IMR-90 (cell line): Measurements from ENCODE around the gene KRTAP10-7. TPM values are rescaled to one million over a fixed set of nuclear protein-coding genes. Genes with fewer than 3 reads are reported as not detected.

ENCODE experiments used
- ATAC-seq: fragments of 200-7000 bp; cut with Tn5 transposase; 2 replicates; pipeline ENCODE4 v1.9.1; 2020; ENCODE audit warnings: low read depth, mild to moderate bottlenecking, moderate library complexity
- BruUV-seq: library from RNA; stranded (reverse); fragments of 400-500 nt; replicated peaks from 2 replicates; lab custom pipeline; 2021; lab: Mats Ljungman, UMichigan
- CTCF ChIA-PET: fragments of 300-600 bp; formaldehyde crosslinking; extraction: SDS; loops from one replicate; lab custom pipeline; 2021; ENCODE audit warnings: antibody characterized with exemption; lab: Yijun Ruan, JAX
- POLR2A ChIA-PET: fragments of 300-600 bp; sonication (Branson Sonifier 250); formaldehyde crosslinking; loops from one replicate; lab custom pipeline; 2022; ENCODE audit warnings: antibody characterized with exemption; ENCODE audit not compliant: unreplicated experiment; lab: Charles Lee
- DNase-seq: peaks from one replicate; pipeline ENCODE4 v3.0.0; 2013
- H2AFZ ChIP-seq: replicated peaks from 2 replicates; pipeline ENCODE3; 2013; ENCODE audit warnings: low read length, mild to moderate bottlenecking; ENCODE audit not compliant: poor library complexity
- H2AK5ac ChIP-seq: 2 replicates; pipeline ENCODE4 v1.6.1; 2013; ENCODE audit warnings: low read depth, low read length, inconsistent platforms
- H2AK9ac ChIP-seq: replicated peaks from 2 replicates; pipeline ENCODE3; 2013; ENCODE audit warnings: mild to moderate bottlenecking, low read depth, low read length, moderate library complexity; ENCODE audit not compliant: poor library complexity
- H2BK120ac ChIP-seq: 2 replicates; pipeline ENCODE4 v1.6.1; 2013; ENCODE audit warnings: low read depth, low read length, inconsistent platforms
- H2BK15ac ChIP-seq: 3 replicates; pipeline ENCODE4 v1.6.1; 2013; ENCODE audit warnings: low read depth, low read length, inconsistent platforms
- H2BK20ac ChIP-seq: 2 replicates; pipeline ENCODE4 v1.6.1; 2013; ENCODE audit warnings: low read depth, mild to moderate bottlenecking, inconsistent platforms, low read length, moderate library complexity
- H2BK5ac ChIP-seq: 2 replicates; pipeline ENCODE4 v1.6.1; 2013; ENCODE audit warnings: mild to moderate bottlenecking, low read depth, low read length, inconsistent platforms; ENCODE audit not compliant: poor library complexity, severe bottlenecking
- H3K14ac ChIP-seq: replicated peaks from 2 replicates; pipeline ENCODE4 v1.6.1; 2013; ENCODE audit warnings: low read depth, low read length, inconsistent platforms
- H3K18ac ChIP-seq: 2 replicates; pipeline ENCODE4 v1.6.1; 2013; ENCODE audit warnings: low read depth, low read length, control low read depth
- H3K23ac ChIP-seq: 2 replicates; pipeline ENCODE4 v1.6.1; 2013; ENCODE audit warnings: low read depth, low read length, inconsistent platforms
- H3K27ac ChIP-seq: 2 replicates; pipeline ENCODE4 v1.5.1; 2013; ENCODE audit warnings: mild to moderate bottlenecking, control low read depth, low read length; ENCODE audit not compliant: insufficient read depth
- H3K27me3 ChIP-seq: 2 replicates; pipeline ENCODE4 v1.6.1; 2013; ENCODE audit warnings: low read length; ENCODE audit not compliant: control insufficient read depth, insufficient read depth
- H3K36me3 ChIP-seq: 2 replicates; pipeline ENCODE4 v1.6.1; 2013; ENCODE audit warnings: low read length, mixed read lengths; ENCODE audit not compliant: control insufficient read depth, insufficient read depth
- H3K4ac ChIP-seq: 2 replicates; pipeline ENCODE4 v1.6.1; 2013; ENCODE audit warnings: low read depth, low read length, inconsistent platforms
- H3K4me1 ChIP-seq: 2 replicates; pipeline ENCODE4 v1.6.1; 2013; ENCODE audit warnings: low read length, mixed read lengths; ENCODE audit not compliant: control insufficient read depth, insufficient read depth
- H3K4me2 ChIP-seq: 2 replicates; pipeline ENCODE4 v1.6.1; 2013; ENCODE audit warnings: low read depth, mild to moderate bottlenecking, control low read depth, low read length, moderate library complexity
- H3K4me3 ChIP-seq: 2 replicates; pipeline ENCODE4 v1.5.1; 2013; ENCODE audit warnings: low read depth, mild to moderate bottlenecking, control low read depth, low read length, moderate library complexity; ENCODE audit not compliant: insufficient read depth
- H3K56ac ChIP-seq: 2 replicates; pipeline ENCODE4 v1.6.1; 2013; ENCODE audit warnings: low read length, inconsistent platforms; ENCODE audit not compliant: insufficient read depth; ENCODE audit errors: extremely low read depth
- H3K79me1 ChIP-seq, 2 experiments: 2 replicates each; pipeline ENCODE4 v1.6.1; 2013; ENCODE audit warnings: low read length in 2 of 2, inconsistent platforms in 1 of 2, low read depth in 1 of 2
- H3K9ac ChIP-seq: 2 replicates; pipeline ENCODE4 v1.6.1; 2013; ENCODE audit warnings: low read depth, low read length, control low read depth
- H3K9me1 ChIP-seq: 2 replicates; pipeline ENCODE4 v1.6.1; 2013; ENCODE audit warnings: low read length, inconsistent platforms; ENCODE audit not compliant: insufficient read depth
- H3K9me3 ChIP-seq: 2 replicates; pipeline ENCODE4 v1.6.1; 2013; ENCODE audit warnings: low read length; ENCODE audit not compliant: control insufficient read depth, insufficient read depth
- H4K20me1 ChIP-seq: 2 replicates; pipeline ENCODE4 v1.6.1; 2013; ENCODE audit warnings: low read length, inconsistent platforms; ENCODE audit not compliant: insufficient read depth
- H4K5ac ChIP-seq: 2 replicates; pipeline ENCODE4 v1.6.1; 2013; ENCODE audit warnings: mild to moderate bottlenecking, low read depth, low read length, control low read depth
- H4K8ac ChIP-seq, 2 experiments: 2 replicates each; pipeline ENCODE4 v1.6.1; 2013; ENCODE audit warnings: low read depth in 2 of 2, low read length in 2 of 2, control low read depth in 1 of 2, inconsistent platforms in 1 of 2
- H4K91ac ChIP-seq: 2 replicates; pipeline ENCODE4 v1.6.1; 2013; ENCODE audit warnings: low read depth, low read length, inconsistent platforms; ENCODE audit not compliant: insufficient read depth
- BHLHE40 ChIP-seq: fragments of 150-350 bp; IDR thresholded peaks from 2 replicates; pipeline ENCODE4 v1.6.1; 2016; ENCODE audit warnings: mild to moderate bottlenecking, low read depth, low read length
- CEBPB ChIP-seq: IDR thresholded peaks from 2 replicates; pipeline ENCODE4 v1.6.1; 2012; ENCODE audit warnings: low read depth, low read length, improper control_type of control experiment
- CHD1 ChIP-seq: IDR thresholded peaks from 2 replicates; pipeline ENCODE4 v1.6.1; 2012; ENCODE audit warnings: low read depth, low read length, improper control_type of control experiment
- CTCF ChIP-seq: conservative IDR thresholded peaks from 2 replicates; pipeline ENCODE4 v1.5.1; 2012; ENCODE audit warnings: mild to moderate bottlenecking, low read depth, low read length, improper control_type of control experiment
- ELK1 ChIP-seq: fragments of 150-350 bp; IDR thresholded peaks from 2 replicates; pipeline ENCODE4 v1.6.1; 2016; ENCODE audit warnings: low read depth, mild to moderate bottlenecking, low read length, moderate library complexity, borderline replicate concordance
- FOS ChIP-seq: fragments of 150-350 bp; IDR thresholded peaks from 2 replicates; pipeline ENCODE4 v1.6.1; 2016; ENCODE audit warnings: low read depth, low read length
- MAFK ChIP-seq: IDR thresholded peaks from 2 replicates; pipeline ENCODE4 v1.6.1; 2012; ENCODE audit warnings: low read depth, low read length, improper control_type of control experiment
- MAZ ChIP-seq: IDR thresholded peaks from 2 replicates; pipeline ENCODE4 v1.6.1; 2012; ENCODE audit warnings: low read depth, mild to moderate bottlenecking, low read length, improper control_type of control experiment, moderate library complexity, borderline replicate concordance
- MXI1 ChIP-seq: IDR thresholded peaks from 2 replicates; pipeline ENCODE4 v1.6.1; 2012; ENCODE audit warnings: low read depth, mild to moderate bottlenecking, low read length, moderate library complexity, borderline replicate concordance
- NFE2L2 ChIP-seq: fragments of 150-350 bp; IDR thresholded peaks from 2 replicates; pipeline ENCODE4 v1.6.1; 2016; ENCODE audit warnings: low read depth, mild to moderate bottlenecking, low read length
- POLR2A ChIP-seq: IDR thresholded peaks from 2 replicates; pipeline ENCODE4 v1.6.1; 2012; ENCODE audit warnings: mild to moderate bottlenecking, low read depth, low read length
- RAD21 ChIP-seq: IDR thresholded peaks from 2 replicates; pipeline ENCODE4 v1.6.1; 2012; ENCODE audit warnings: low read length, improper control_type of control experiment
- RCOR1 ChIP-seq: IDR thresholded peaks from 2 replicates; pipeline ENCODE4 v1.6.1; 2012; ENCODE audit warnings: mild to moderate bottlenecking, low read length, improper control_type of control experiment; ENCODE audit not compliant: insufficient replicate concordance
- RFX5 ChIP-seq: IDR thresholded peaks from 2 replicates; pipeline ENCODE4 v1.8.0; 2012; ENCODE audit warnings: low read depth, mild to moderate bottlenecking, low read length, moderate library complexity
- SMC3 ChIP-seq: fragments of 150-350 bp; IDR thresholded peaks from 2 replicates; pipeline ENCODE4 v1.6.1; 2016; ENCODE audit warnings: low read depth, mild to moderate bottlenecking, antibody characterized with exemption, low read length, moderate library complexity
- USF2 ChIP-seq: fragments of 150-350 bp; IDR thresholded peaks from 2 replicates; pipeline ENCODE4 v1.6.1; 2017; ENCODE audit warnings: mild to moderate bottlenecking, antibody characterized with exemption, low read length, low read depth
- WGBS, 2 experiments: methylation state at CpG; one replicate each; pipeline versions ENCODE4 v1.1.5 to v1.1.7; 2013; ENCODE audit warnings: missing lambda C conversion rate in 2 of 2; ENCODE audit not compliant: insufficient read length in 1 of 2; ENCODE audit errors: extremely low coverage in 2 of 2; 5-methylcytosine and 5-hydroxymethylcytosine counted together
- dilution Hi-C: fragments of 300-500 bp; cut with HindIII; formaldehyde crosslinking; loops from one replicate; pipeline ENCODE4 v1.14.3; 2018; ENCODE audit warnings: low sequenced_read_pairs; ENCODE audit not compliant: unreplicated experiment
- in situ Hi-C: fragments of 300-500 bp; cut with MboI; formaldehyde crosslinking; loops from 3 replicates; pipeline ENCODE4 v1.14.3; 2019; ENCODE audit warnings: low sequenced_read_pairs, inconsistent platforms, mixed read lengths
- intact Hi-C: fragments of 100-400 bp; cut with micrococcal nuclease; formaldehyde crosslinking; loops from 2 replicates; pipeline ENCODE4 v1.10.0; 2022
- polyA plus RNA-seq, 3 experiments: library from polyadenylated mRNA; depleted of rRNA; stranded (reverse); fragments of >200 nt; gene quantifications; 2 replicates each; pipeline ENCODE4 v1.2.3, GENCODE V29; 2012; ENCODE audit warnings: low replicate concordance in 1 of 3
- total RNA-seq: library from RNA; depleted of rRNA; stranded (reverse); fragments of >200 nt; gene quantifications from 2 replicates; pipeline ENCODE4 v1.2.3, GENCODE V29; 2012

KRTAP10-7 gene
- total and polyA plus RNA-seq, 2 of the 4 experiments (the other 2 are of a cell fraction), result not detected

GRCh38 chr21:44579056-44579832 is 21.2 kb upstream of the KRTAP10-7 start:
- no peak overlapping the region for H2AFZ ChIP-seq
- no peak overlapping the region for H4K8ac ChIP-seq
- H2BK5ac ChIP-seq, result no peak overlapping the region
- H3K4me1 ChIP-seq, result no peaks in the 10 kb centered on the region
- TF ChIP-seq CHD1 (no peak), MAFK (no peak), SMC3 (no peak), RCOR1 (no peak), ELK1 (no peak), RFX5 (no peak), MAZ (no peak), CEBPB (no peak), MXI1 (no peak), NFE2L2 (no peak), FOS (no peak), USF2 (no peak), CTCF (no peak), POLR2A (no peak), BHLHE40 (no peak), RAD21 (no peak)
- no peak overlapping the region for H3K14ac ChIP-seq
- ATAC-seq (no peak), DNase-seq (no peak)
- no peak overlapping the region for H3K4me3 ChIP-seq
- ChIA-PET POLR2A (no interaction called here), CTCF (no interaction called here)
- no peaks in the 10 kb centered on the region for H3K9me1 ChIP-seq
- no peak overlapping the region for H2BK15ac ChIP-seq
- H3K18ac ChIP-seq, result no peak overlapping the region
- H2BK120ac ChIP-seq, result no peak overlapping the region
- no peak overlapping the region for H3K27ac ChIP-seq
- H3K4me2 ChIP-seq, result no peak overlapping the region
- H3K56ac ChIP-seq, result no peak overlapping the region
- no peaks in the 10 kb centered on the region; the same call in 1 of the 2 replicates for H3K27me3 ChIP-seq
- in situ Hi-C loops, result no loop called here
- no peak overlapping the region for H3K23ac ChIP-seq
- intact Hi-C loops, result no loop called here
- dilution Hi-C loops, result no loop called here
- BruUV-seq, result no TSS peak
- no peak overlapping the region for H4K5ac ChIP-seq
- H3K79me1 ChIP-seq, result no peaks in the 10 kb centered on the region
- H4K20me1 ChIP-seq, result no peaks in the 10 kb centered on the region
- H3K9ac ChIP-seq, result no peak overlapping the region
- no peak overlapping the region for H2AK5ac ChIP-seq
- no peaks in the 10 kb centered on the region for H3K36me3 ChIP-seq
- 20% methylated on average over 1 of the region's 22 CpGs; no CpG with 5 or more reads in 1 of the 2 experiments for WGBS, 2 experiments
- H2BK20ac ChIP-seq, result no peak overlapping the region
- peaks cover 11% of the 10 kb centered on the region for H3K9me3 ChIP-seq
- H4K91ac ChIP-seq, result no peak overlapping the region
- H2AK9ac ChIP-seq, result no peak overlapping the region
- no peak overlapping the region for H3K4ac ChIP-seq
